Activated naive CD8-positive, alpha-beta T cell treated with anti-CD3 and anti-CD28 coated beads, Interleukin-2, amount 50 U/mL, for 16 hours (primary cell): Measurements from ENCODE around the gene PLEKHH1.
A peak's percentile ranks its signal among the peaks of the same experiment; 100 is the strongest.

ENCODE experiments used
- DNase-seq: peaks from one replicate; pipeline ENCODE4 v3.0.0-alpha.2; 2020; ENCODE audit warnings: low read depth, low spot score

PLEKHH1 gene

DNA sequence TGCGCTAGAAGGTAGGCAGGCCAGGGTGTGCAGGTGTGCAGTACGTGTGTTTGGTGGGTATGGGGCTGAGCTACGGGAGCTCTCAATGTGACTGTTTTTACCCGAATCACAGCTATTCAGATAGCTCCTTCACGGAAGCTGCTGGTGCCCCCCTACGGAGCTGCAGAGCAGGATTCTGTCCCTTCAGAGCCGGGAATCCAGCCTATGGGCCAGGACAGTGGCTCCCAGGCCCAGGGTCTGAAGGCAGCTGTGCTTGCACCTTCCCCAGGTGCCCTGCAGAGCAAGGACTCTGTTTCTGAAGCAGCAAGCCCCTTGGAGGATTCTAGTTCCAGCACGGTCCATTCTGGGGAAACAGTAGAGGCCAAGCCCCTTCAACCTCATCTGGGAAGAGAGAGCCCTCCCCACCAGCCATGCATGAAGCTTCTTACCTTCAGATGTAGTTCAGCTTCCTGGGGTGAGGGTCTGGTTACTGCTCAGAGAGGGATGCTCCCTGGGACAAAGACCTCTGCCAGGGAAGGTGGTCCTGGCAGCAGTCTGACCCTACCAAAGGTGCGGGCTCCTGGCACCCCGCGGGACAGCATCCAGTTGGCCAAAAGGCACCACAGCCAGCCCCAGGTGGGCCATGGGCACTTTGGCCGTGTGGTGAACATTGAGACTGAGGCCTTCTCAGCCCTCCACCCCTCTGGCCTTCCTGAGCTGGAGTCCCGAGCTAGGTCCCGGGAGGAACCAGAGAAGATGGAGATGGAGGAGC is 29.1 kb downstream of the PLEKHH1 start:
- DNase-seq, result no peak

DNA sequence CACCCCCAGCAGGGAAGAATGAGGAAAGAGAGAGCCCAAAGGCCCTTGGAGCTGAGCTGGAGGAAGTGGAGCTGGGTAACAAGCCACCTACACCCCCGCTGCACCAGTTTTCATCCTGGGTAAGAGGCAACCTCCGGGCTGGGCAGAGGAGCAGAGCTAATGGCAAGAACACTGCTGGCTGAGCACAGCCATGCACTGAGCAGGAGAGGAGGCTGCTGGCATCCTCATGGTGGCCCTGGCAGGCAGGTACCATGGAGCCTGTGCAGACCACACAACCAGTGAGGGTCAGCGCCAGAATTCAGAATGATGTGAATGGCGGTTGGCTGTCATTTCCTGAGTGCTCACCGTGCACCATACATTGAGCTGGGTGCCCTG is 29.7 kb downstream of the PLEKHH1 start:
- DNase-seq, result no peak

DNA sequence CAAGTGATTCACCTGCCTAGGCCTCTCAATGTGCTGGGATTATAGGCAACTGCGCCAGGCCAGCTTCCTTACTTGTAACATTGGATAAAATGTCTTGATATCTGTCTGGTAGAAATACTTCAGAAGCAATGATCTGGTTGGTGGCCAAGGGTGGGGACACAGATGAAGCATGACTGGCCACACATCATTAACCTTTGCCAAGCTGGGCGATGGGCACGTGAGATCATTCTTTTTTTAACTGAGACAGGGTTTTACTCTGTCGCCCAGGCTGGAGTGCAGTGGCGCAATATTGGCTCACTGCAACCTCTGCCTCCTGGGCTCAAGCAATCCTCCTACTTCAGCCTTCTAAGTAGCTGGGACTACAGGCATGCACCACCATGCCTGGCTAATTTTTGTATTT is 31.1 kb downstream of the PLEKHH1 start:
- no peak for DNase-seq

DNA sequence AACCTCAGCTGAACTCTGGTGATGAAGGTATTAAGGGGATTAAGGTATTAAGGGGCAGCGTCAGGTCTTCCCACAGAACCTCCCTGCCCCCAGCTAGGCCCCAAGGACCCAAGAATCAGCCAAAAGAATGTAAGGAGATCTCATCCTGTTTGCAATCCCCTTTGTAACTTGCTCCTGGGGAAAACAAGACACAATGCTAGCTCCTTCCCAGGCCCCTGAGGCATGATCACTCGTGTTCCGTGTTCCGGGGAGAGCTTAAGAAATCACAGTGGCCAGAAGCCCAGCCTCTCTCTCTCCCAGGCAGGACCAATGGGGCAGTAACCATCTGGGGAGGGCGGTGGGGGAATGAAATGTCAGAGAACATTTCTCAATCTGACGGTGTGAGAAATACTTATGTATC is 33.8 kb downstream of the PLEKHH1 start:
- no peak for DNase-seq

DNA sequence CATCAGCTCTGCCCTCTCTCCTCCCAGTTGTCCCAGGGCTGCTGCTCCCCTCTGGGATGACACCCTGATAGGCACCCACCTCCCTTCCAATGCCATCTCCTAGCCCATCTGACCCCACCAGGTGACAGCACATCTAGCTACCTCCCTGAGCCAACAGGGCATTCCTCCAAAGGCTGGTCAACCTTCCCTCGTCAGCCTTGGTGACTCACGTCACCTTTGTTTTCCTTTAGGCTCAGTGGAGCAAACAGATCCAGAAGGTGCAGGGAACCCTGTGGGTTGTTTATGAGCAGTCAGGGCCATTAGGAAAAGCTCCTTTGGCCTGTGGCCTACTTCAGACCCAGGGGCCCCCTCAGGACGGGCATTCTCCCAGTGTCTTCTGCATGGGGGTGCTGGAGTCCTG is 34.6 kb downstream of the PLEKHH1 start:
- DNase-seq, result no peak

DNA sequence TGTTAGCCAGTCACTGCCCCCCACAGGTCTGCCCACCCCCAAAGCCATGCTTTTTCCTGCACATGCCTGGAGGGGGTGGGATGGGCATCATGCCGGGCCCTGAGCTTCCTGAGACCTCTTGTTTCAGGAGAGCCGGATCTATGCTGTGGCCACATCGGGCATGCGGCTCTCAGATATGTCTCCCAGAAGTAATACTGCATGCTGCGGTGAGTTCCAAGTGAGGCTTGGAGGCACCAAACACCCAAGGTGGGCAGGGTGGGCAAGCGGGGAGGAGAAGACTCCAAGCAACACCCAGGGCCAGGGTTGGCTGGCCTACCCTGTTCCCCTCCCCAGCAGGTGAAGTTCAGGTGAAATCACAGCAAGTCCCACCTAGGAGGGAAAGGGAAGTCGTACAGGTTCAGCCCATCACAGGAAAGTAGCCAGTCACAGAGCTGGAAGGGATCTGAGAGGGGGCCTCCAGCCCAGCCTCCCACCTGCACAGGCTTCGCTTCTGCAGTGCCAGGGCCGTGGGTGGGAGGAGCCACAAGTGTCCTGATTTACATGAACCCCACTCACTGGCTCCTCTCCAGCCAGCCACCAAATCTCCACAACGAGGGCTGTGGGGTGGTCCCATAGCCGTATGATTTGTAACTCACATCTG is 36.0 kb downstream of the PLEKHH1 start:
- no peak for DNase-seq

DNA sequence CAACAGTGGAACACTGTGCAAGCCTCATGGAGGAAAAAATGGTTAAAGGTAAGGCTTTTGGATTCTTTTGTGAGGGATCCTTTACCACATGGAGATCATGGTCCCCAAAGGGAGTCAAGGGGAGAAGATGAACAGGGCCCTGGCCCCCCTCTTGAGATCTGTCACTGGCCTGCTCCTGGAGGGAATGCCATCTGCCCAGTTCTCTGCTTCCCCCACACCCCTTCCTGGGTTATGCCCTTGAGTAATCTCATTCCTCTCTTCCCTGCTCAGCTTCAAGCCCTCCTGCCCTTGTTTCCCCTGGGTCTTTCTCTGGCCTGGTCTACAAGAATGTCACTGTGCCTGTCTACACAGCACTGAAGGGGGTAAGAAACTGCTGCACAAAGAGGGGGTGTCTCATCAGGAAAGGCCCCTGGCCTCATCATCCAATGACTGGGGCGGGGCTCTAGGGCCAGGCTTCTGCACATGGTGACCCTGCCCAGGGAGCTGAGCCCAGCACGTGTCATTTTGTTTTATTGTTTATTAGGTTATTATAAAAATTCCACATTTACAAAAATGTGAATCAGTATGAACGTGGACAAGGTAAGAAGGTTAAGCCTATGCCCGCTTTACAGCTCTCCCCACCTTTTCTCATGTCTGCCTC is 36.7 kb downstream of the PLEKHH1 start:
- DNase-seq, result no peak

DNA sequence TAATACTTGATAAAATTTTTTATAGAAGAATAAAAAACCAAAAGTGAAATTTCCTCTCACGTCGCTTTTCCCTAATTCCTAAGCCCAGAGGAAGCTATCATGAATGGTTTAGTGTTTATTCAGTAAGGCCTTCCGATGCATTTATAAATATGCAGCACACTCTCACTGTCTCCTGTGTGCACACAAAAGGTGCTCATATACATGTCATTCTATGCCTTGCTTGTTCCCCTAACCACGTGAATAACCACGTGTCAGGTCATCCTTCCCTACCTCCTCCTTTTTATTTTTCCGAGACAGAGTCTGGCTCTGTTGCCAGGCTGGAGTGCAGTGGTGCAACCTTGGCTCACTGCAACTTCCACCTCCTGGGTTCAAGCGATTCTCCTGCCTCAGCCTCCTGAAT is 37.4 kb downstream of the PLEKHH1 start:
- DNase-seq, result no peak

DNA sequence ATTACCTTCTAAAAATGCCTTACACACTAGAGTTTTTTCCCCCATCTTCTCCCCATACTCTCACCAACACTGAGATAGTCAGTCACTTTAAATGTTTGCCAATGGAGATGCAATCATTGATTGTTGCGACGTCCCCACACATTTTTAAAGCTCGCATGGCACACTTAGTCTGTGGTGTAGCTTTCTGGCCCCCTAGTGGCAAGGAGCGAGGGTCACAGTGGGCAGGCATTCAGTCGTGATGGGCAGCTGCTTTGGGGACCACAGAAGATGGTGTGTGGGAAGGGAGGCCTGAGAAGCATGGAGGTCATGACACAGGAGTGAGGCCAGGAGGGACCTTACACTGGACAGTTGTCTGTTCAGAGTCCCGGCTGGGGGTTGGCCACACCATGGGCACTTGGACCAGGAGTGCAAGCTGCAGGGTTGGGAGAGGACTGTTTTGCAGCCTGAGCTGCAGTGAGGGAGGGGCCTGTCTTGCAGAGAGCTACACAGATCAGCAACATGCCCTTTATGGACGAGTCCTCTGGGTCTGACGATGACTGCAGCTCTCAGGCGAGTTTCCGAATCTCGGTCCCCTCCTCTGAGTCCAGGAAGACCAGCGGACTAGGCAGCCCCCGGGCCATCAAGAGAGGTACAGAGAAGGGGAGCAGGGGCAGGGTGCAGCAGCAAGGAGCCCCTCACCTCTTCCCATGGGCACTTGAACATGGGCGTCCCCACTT is 38.3 kb downstream of the PLEKHH1 start:
- DNase-seq, result peak; percentile 28

DNA sequence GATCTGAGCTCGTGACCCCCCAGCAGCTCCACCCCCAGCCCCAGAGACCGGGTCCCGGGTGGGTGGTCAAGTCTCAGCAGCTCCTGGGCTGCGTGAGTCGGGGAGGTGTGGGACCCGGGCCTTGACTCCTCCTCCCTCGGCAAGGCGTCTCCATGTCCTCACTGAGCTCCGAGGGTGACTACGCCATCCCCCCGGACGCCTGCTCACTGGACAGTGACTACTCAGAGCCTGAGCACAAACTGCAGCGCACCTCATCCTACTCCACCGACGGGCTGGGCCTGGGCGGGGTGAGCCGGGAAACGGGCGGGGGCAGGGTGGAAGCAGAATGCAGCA is 38.9 kb downstream of the PLEKHH1 start:
- DNase-seq, result no peak

DNA sequence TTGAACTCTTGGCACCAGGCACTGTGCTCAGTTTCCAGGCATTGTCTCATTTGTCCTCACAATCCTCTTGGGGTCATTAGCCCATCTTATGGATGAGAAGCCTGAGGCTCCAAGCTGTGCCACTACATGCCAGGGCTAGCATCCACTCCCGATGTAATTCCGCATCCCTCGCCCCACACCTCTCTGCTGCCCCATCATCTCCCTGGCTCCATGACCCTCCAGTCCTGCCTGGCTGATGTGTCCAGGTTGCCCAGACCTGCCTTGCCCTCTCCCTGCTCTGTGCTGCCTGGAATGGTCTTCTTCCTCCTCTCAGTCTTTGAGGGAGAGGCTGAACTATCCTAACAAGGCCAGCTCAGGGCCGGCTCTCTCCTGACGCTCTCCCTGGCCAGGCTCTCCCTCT is 39.5 kb downstream of the PLEKHH1 start:
- no peak for DNase-seq

DNA sequence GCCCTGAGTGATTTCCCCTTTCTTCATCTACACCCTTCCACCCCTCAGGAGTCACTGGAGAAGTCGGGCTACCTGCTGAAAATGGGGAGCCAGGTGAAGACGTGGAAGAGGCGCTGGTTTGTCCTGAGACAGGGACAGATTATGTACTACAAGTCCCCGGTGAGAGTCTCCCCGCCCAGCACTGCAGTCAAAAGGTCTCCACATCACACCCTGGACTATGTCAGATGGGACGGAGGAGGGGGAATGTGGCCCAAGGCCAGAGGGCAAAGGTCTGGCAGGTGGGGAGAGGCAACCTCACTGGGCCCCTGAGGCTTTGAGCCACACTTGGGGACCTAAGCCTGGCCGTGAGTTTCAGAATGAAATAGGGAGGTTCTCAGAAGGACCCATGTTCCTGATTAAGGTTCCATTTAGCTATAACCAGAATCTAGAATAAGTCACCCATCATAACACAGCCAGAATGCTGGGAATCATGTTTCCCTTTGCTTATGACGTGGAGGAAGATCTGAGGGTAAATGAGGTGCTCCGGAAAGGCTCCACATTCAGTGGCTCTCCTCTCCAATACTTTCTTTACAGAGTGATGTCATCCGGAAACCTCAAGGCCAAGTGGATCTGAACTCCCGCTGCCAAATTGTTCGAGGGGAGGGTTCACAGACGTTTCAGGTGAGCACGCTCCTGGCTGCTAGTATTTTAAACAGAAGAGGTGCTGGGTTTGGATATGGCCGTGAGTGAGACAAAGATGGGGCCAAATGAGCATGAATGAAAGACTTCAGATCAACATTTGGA is 40.3 kb downstream of the PLEKHH1 start:
- DNase-seq, result no peak

DNA sequence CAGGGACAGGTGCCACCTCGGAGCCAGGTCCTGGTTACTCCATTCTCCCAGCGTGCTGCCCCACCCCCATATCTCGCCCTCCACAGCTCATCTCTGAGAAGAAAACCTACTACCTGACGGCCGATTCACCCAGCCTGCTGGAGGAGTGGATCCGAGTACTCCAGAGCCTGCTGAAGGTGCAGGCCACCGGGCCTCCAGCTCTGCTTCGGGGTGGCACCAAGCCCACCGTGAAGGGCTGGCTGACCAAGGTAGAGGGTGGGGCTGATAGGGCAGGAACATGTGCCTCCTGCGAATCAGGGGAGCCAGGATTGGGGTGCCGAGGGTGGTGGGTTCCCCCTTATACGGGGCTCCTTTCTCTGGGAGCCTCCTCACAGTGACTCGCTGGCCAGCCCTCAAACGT is 41.1 kb downstream of the PLEKHH1 start:
- DNase-seq, result no peak

DNA sequence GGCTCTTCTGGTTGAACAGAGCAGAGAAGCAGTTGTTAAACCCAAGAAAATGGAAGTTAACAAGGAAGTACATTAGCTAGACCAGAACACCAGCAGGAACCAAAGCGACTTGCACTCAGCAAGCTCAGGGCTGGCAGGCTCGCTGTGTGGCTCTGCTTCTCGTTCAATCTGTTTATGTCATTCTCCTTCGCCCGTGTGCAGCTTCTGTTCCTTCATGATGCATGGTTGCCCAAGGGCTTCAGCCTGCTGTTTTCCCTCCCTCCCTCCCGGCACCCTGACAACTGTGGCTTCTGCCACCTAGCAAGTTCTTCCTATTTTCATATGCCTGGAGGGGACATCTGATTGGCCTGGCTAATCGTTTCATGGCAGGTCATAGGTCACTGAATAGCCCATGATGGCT is 41.7 kb downstream of the PLEKHH1 start:
- DNase-seq, result no peak

DNA sequence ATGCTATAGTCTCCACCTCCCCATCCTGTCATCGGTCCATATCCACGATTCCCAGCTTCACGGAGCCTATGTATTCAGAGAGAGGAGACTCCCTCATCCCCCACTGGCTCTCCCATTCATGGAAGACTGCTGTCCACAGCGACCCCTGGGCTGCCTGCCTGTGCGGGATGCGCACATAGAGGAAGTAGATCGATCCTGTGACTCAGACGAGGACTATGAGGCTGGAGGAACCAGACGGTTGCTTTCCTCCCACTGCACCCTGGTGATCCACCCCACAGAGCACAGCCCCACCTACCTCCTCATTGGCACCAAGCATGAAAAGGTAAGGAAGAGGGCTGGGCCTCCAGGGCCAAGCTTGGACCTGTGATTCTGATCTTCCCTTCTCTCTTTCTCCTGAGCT is 42.6 kb downstream of the PLEKHH1 start:
- no peak for DNase-seq

DNA sequence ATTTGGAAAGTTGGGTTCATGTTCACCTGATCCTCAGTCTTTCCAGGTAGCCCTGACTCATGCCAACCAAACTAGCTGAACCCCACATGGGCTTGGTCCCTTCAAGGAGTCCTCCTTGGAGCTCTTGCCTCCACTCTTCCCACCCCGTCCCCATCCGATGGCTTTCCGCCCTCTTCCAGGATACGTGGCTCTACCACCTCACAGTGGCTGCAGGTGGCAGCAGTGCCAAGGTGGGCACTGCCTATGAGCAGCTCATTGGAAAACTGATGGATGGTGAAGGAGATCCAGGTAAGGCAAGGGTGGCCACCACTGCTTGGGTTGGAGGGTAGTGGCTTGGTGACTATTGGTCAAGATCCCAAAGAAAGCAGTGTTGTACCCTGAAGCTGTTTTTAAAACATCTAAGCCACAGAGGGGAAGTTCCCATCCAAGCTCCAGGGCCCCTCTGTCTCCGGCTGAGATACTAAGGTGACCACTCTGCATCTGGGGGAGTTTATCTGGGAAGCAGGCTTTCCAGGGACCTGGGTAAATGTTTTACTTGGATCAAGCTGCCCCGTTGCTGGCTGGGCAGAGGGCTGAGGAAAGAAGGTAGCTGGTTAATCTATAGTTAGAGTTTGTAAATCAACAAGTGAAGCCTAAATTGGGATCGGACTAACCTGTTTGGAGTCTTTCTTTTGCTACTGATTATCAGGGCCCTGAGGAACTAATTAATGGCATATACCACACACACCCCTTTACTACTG is 43.3 kb downstream of the PLEKHH1 start:
- no peak for DNase-seq

DNA sequence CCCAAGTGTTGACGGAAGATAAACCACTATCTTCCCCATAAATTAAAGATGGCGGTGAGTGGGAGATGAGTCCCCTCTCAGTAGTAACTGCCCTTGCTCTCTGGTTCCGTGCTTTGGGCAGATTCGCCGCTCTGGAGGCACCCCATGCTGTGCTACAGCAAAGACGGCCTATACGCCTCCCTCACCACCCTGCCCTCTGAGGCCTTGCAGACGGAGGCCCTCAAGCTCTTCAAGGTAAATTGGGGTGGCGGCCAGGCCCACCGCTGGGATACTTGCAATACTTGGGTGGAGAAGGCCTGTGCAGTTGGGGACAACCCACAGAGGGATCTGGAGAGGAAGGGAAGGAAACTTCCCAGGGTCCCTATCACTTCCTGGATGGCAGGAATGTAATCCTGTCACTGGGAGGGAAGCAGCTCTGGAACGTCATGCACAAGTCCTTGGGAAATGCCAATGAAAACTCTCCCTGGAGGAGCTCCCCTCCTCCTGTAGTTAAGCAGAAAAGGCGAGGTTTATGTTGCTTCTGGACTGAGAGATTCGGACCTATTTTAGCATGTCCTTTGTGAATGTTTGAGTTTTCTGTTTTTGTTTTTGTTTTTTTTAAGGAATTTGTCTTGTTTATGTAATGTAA is 44.2 kb downstream of the PLEKHH1 start:
- DNase-seq, result no peak

DNA sequence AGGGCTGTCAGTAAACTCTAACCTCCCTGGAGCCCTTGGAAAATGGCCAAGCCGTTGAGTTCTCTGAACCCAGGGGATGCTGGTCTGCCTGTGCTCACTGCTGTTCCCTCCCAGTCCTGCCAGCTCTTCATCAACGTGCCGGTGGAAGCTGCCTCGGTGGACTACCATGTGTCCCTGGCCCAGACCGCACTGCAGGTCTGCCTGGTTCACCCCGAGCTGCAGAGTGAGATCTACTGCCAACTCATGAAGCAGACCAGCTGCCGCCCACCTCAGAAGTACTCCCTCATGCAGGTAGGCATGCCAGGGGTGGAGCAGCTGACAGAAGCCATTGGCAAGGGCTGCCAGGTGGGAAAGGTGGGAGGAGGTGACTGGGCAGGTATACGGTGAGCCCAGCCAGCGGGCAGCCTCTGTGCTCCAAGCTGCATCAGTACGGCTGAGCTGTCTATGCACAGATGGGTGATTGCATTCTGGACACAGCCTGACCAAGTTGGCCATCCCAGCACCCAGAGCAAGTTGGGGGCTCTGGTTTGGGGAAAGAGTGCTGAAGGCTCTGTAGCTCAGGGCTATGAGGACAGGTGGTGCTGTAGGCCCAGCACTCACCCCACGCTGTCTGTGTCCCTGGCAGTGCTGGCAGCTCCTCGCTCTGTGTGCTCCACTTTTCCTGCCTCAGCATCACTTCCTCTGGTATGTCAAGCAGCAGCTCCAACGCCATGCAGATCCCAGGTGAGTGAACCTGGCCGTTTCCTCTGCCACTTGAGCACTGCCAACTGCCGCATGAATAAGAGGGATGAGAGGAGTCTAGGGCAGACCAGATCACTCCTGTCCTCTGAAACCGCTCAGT is 45.0 kb downstream of the PLEKHH1 start:
- no peak for DNase-seq

DNA sequence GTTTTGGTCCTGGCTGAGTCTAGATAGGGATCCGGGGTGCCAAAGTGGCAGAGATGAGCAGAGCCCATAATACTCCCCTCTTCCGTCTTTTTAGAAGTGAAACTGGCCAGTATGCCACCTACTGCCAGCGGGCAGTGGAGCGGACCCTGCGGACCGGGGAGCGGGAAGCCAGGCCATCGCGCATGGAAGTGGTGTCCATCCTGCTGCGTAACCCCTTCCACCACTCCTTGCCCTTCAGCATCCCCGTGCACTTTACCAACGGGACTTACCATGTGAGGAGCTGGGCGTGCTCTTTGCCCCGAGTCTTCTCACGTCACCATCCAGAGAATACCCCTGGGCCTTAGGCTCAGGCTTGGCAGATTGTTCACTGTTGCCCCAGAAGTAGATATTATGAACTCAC is 46.0 kb downstream of the PLEKHH1 start:
- DNase-seq, result no peak

DNA sequence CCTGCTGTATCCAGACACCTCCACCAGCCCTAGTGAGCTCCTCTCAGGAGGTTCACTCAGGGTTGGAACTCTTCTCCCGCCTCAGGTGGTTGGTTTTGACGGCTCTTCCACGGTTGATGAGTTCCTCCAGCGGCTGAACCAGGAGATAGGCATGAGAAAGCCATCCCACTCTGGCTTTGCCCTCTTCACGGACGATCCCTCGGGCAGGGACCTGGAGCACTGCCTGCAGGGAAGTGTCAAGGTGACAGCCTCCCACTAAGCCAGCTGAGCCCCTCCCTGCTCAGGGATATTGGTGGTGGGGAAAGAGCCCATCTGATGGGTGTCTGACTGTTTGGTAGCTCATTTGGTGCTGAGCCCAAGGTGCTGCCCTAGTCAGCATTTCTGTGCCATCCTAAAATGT is 46.5 kb downstream of the PLEKHH1 start:
- DNase-seq, result no peak
